ENCODE results near the gene KIF26B.

GRCh38 chr1:245207801-245208200 is 53.0 kb downstream of the KIF26B start:
- TF ChIP-seq CTCF (conservative IDR thresholded peaks at IDR 0.05; ENCODE audit: low read length) (no peak), EZH2phosphoT487 (IDR thresholded peaks at IDR 0.05; ENCODE audit: borderline replicate concordance, low read depth, low read length) (no peak)

All from OCI-LY7 (cell line).